A673 (cell line): ENCODE data around the gene INKA1. TPM values are rescaled to one million over a fixed set of nuclear protein-coding genes. Genes with fewer than 3 reads are reported as not detected.

Experiments used
- BruUV-seq: library from RNA; stranded (reverse); fragments of 400-500 nt; replicated peaks from 2 replicates; lab custom pipeline; 2021; lab: Mats Ljungman, UMichigan
- CTCF ChIA-PET: fragments of 300-600 bp; sonication (Branson Sonifier 250); formaldehyde crosslinking; loops from one replicate; lab custom pipeline; 2022; ENCODE audit warnings: antibody characterized with exemption; lab: Charles Lee
- POLR2A ChIA-PET: fragments of 300-600 bp; sonication (Branson Sonifier 250); formaldehyde crosslinking; loops from one replicate; lab custom pipeline; 2022; ENCODE audit warnings: antibody characterized with exemption; ENCODE audit not compliant: low non-redundant PET; lab: Charles Lee
- DNase-seq: peaks from one replicate; pipeline ENCODE4 v3.0.0-alpha.2; 2015; ENCODE audit warnings: low spot score
- H3K27ac ChIP-seq: fragments of 200-600 bp; sonication (generic); 2 replicates; pipeline ENCODE4 v1.5.1; 2016; ENCODE audit warnings: mixed run types, low read depth, mild to moderate bottlenecking, mixed read lengths, antibody characterized with exemption, low read length; ENCODE audit not compliant: poor library complexity, severe bottlenecking
- H3K27me3 ChIP-seq: fragments of 200-600 bp; sonication (generic); replicated peaks from 2 replicates; pipeline ENCODE4 v1.6.1; 2017; ENCODE audit warnings: mixed run types, low read depth, mild to moderate bottlenecking, mixed read lengths, antibody characterized with exemption, low read length; ENCODE audit not compliant: insufficient read depth, poor library complexity
- H3K36me3 ChIP-seq: fragments of 200-600 bp; sonication (generic); 2 replicates; pipeline ENCODE4 v1.6.1; 2016; ENCODE audit warnings: mixed run types, mild to moderate bottlenecking, mixed read lengths, antibody characterized with exemption, low read length; ENCODE audit not compliant: insufficient read depth, poor library complexity, severe bottlenecking
- H3K4me1 ChIP-seq: fragments of 200-600 bp; sonication (generic); 2 replicates; pipeline ENCODE4 v1.6.1; 2017; ENCODE audit warnings: mixed run types, mild to moderate bottlenecking, mixed read lengths, antibody characterized with exemption, low read length; ENCODE audit not compliant: insufficient read depth, poor library complexity, severe bottlenecking
- H3K4me3 ChIP-seq: fragments of 200-600 bp; sonication (generic); 2 replicates; pipeline ENCODE4 v1.5.1; 2016; ENCODE audit warnings: low read depth, mixed run types, mild to moderate bottlenecking, mixed read lengths, low read length; ENCODE audit not compliant: poor library complexity, severe bottlenecking
- H3K9me3 ChIP-seq: fragments of 200-600 bp; sonication (generic); 2 replicates; pipeline ENCODE4 v1.6.1; 2016; ENCODE audit warnings: mixed run types, low read depth, mild to moderate bottlenecking, mixed read lengths, antibody characterized with exemption, low read length; ENCODE audit not compliant: poor library complexity, severe bottlenecking
- CTCF ChIP-seq: fragments of 300-800, 200-600 bp; sonication (generic); conservative IDR thresholded peaks from 2 replicates; pipeline ENCODE4 v1.5.1; 2017; ENCODE audit warnings: low read depth, mild to moderate bottlenecking, antibody characterized with exemption, low read length, moderate library complexity, mixed read lengths
- EZH2 ChIP-seq: fragments of 200-600 bp; sonication (generic); IDR thresholded peaks from 2 replicates; pipeline ENCODE4 v1.6.1; 2017; ENCODE audit warnings: borderline replicate concordance, low read depth, mild to moderate bottlenecking, mixed read lengths, antibody characterized with exemption, low read length; ENCODE audit not compliant: poor library complexity, severe bottlenecking
- intact Hi-C: fragments of 100-400 bp; cut with micrococcal nuclease; formaldehyde crosslinking; loops from one replicate; pipeline ENCODE4 v1.10.0; 2022; ENCODE audit not compliant: unreplicated experiment
- total RNA-seq: library from RNA; stranded (reverse); gene quantifications from 2 replicates; pipeline ENCODE4 v1.2.3, GENCODE V29; 2021

Gene INKA1
- total RNA-seq, 1 experiment from 2014 or later: 7.1 TPM

- CTCF ChIA-PET: no interaction called here
- H3K9me3 ChIP-seq: no peaks in the 10 kb centered on the region
- intact Hi-C loops: no loop called here
- POLR2A ChIA-PET: no interaction called here
- H3K4me3 ChIP-seq: no peak overlapping the region
- no peak for DNase-seq
- no peak for TF ChIP-seq CTCF
- no peak for TF ChIP-seq EZH2
- no TSS peak for BruUV-seq
- no peaks in the 10 kb centered on the region for H3K27me3 ChIP-seq
- peak overlapping the region; percentile 98 for H3K27ac ChIP-seq
- H3K36me3 ChIP-seq: peaks cover 2% of the 10 kb centered on the region
- H3K4me1 ChIP-seq: peaks cover 37% of the 10 kb centered on the region
Measured at GRCh38 chr3:49806850-49807249, 3.8 kb downstream of the INKA1 start.

GRCh38 chr3:49807431-49808114 lies 4.5 kb downstream of the INKA1 start:
- no TSS peak for BruUV-seq
- Histone ChIP-seq H3K36me3 (peaks cover 2% of the 10 kb centered on the region), H3K9me3 (no peaks in the 10 kb centered on the region), H3K27me3 (no peaks in the 10 kb centered on the region), H3K27ac (peak overlapping the region; percentile 98), H3K4me3 (no peak overlapping the region), H3K4me1 (peaks cover 37% of the 10 kb centered on the region)
- ChIA-PET CTCF (no interaction called here), POLR2A (no interaction called here)
- intact Hi-C loops: no loop called here
- no peak for TF ChIP-seq EZH2
- no peak for TF ChIP-seq CTCF
- DNase-seq: peak; percentile 41

- POLR2A ChIA-PET: interaction anchor here (0.6 kb wide), 1 partner anchor 166 kb away, joined by 4 read pairs; no protein-coding TSS in a partner anchor
- Histone ChIP-seq H3K4me3 (no peak overlapping the region), H3K36me3 (no peaks in the 10 kb centered on the region), H3K4me1 (no peaks in the 10 kb centered on the region), H3K9me3 (no peaks in the 10 kb centered on the region), H3K27me3 (no peaks in the 10 kb centered on the region), H3K27ac (no peak overlapping the region)
- BruUV-seq: no TSS peak
- intact Hi-C loops: no loop called here
- TF ChIP-seq EZH2 (no peak), CTCF (no peak)
- CTCF ChIA-PET: interaction anchor here (0.6 kb wide), 1 partner anchor 145 kb away, joined by 3 read pairs; no protein-coding TSS in a partner anchor
- DNase-seq: no peak
Measured at GRCh38 chr3:49812916-49813496, 9.9 kb downstream of the INKA1 start.
